PFSK-1 (cell line): ENCODE measurements around the gene TMEM115.

Experiments
- POLR2AphosphoS5 ChIP-seq: IDR thresholded peaks from 2 replicates; pipeline ENCODE4 v1.6.1; 2012; ENCODE audit warnings: low read depth, mild to moderate bottlenecking, control low read depth, low read length, moderate library complexity
- TAF1 ChIP-seq: IDR thresholded peaks from 2 replicates; pipeline ENCODE4 v1.6.1; 2012; ENCODE audit warnings: low read length, control low read depth, borderline replicate concordance; ENCODE audit not compliant: insufficient read depth

GRCh38 chr3:50318615-50319014 lies 40.7 kb downstream of the TMEM115 start:
- TF ChIP-seq TAF1 (no peak), POLR2AphosphoS5 (no peak)
